Measurements from ENCODE around the gene CDKL1. TPM values are rescaled to one million over a fixed set of nuclear protein-coding genes. Genes with fewer than 3 reads are reported as not detected.
A peak's percentile ranks its signal among the peaks of the same experiment; 100 is the strongest.

Gene CDKL1
- total and polyA plus RNA-seq, 3 donors from 2014 or later, result 2.0 to 4.4 (median 3.3) TPM

DNA sequence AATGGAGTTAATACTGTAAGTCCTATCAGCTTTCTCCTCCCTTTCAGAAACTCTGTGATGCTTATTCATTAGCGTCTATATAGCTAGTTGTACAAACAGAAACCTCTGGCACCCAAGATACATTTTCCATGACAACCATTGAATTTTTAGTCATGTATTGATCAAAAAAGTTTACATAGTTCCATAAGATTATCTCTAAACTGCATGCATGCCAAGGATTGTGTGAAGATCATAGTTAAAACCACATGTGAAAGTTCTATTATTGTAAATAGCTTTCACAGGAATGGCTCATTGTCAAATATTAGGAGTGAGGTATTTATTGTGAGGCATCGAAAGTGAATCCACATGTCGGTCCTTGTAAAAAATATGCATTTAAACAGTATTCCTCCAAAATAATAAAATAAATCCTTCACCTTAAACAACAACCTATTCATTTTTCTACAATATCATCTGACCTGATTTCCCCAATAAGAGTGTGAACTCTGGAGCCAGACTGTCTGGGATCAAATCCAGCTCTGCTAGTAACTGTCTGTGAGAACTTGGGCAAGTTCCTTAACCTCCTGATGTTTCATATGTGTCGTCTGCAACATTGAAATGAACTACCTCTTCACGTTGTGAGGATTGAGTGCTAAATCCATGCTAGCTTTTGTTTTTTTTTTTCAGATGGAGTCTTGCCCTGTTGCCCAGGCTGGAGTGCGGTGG lies 10.6 kb upstream of the CDKL1 start:
- WGBS, 2 donors, result 72 to 77% methylated on average over 6 of the region's 6 CpGs
- H3K9me3 ChIP-seq, result no peaks in the 10 kb centered on the region
- H3K4me1 ChIP-seq, result no peaks in the 10 kb centered on the region
- no peak overlapping the region for H3K27ac ChIP-seq
- intact Hi-C loops (cut with DNase I; ENCODE audit: low total_unique reads), result no loop called here
- H3K27me3 ChIP-seq, result no peaks in the 10 kb centered on the region
- DNase-seq, result peak; percentile 21
- no peak overlapping the region for H3K4me3 ChIP-seq
- no peaks in the 10 kb centered on the region for H3K36me3 ChIP-seq (ENCODE audit: low read depth, missing control alignments)
- TF ChIP-seq POLR2A (IDR thresholded peaks at IDR 0.05), result no peak

DNA sequence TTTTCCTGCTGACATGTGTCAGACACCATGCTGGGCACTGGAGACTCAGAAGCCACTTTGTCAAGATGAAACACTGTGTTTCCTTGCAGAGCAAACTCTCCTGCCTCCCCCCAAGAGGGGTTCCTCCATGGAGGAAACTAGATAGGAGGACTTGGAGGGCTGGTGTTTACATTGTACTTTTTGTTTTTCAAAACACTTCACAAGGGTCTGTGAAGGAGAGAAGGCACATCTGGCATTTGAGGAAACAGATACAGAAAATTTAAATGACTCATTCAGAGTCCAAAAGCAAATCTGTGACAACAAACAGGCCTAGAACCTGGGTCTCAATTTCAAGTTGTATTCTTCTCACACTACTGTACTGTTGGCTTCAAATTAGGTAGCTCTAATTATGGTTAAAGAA lies 6.7 kb upstream of the CDKL1 start:
- Histone ChIP-seq H3K27ac (no peak overlapping the region), H3K9me3 (no peaks in the 10 kb centered on the region), H3K4me3 (no peak overlapping the region), H3K27me3 (no peaks in the 10 kb centered on the region), H3K36me3 (ENCODE audit: low read depth, missing control alignments) (no peaks in the 10 kb centered on the region), H3K4me1 (peaks cover 3% of the 10 kb centered on the region)
- no peak for DNase-seq
- no peak for TF ChIP-seq POLR2A (IDR thresholded peaks at IDR 0.05)
- TF ChIP-seq, protein P1, sequence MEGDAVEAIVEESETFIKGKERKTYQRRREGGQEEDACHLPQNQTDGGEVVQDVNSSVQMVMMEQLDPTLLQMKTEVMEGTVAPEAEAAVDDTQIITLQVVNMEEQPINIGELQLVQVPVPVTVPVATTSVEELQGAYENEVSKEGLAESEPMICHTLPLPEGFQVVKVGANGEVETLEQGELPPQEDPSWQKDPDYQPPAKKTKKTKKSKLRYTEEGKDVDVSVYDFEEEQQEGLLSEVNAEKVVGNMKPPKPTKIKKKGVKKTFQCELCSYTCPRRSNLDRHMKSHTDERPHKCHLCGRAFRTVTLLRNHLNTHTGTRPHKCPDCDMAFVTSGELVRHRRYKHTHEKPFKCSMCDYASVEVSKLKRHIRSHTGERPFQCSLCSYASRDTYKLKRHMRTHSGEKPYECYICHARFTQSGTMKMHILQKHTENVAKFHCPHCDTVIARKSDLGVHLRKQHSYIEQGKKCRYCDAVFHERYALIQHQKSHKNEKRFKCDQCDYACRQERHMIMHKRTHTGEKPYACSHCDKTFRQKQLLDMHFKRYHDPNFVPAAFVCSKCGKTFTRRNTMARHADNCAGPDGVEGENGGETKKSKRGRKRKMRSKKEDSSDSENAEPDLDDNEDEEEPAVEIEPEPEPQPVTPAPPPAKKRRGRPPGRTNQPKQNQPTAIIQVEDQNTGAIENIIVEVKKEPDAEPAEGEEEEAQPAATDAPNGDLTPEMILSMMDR (IDR thresholded peaks at IDR 0.05), result no peak
- intact Hi-C loops (cut with DNase I; ENCODE audit: low total_unique reads), result no loop called here

DNA sequence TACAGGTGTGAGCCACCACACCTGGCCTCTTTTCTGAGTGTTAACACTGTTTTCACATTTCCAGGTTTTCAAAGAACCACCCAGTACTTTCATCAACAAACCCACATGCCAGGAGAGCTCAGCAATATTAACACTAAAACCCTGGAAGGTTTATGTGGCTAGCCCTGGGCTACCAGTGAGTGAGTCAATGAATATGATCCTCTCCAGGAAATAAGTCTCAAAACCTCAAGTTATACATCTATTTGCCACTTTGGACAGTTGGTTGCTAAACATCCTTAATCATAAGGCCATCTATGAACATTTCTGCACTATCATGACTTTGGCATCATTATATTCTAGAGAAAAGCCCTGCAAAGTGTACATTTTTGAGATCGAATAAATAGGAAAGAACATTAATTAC lies 6.3 kb upstream of the CDKL1 start:
- no peak overlapping the region for H3K4me3 ChIP-seq
- intact Hi-C loops (cut with DNase I; ENCODE audit: low total_unique reads), result no loop called here
- 79 to 81% methylated on average over 1 of the region's 1 CpG for WGBS, 2 donors

DNA sequence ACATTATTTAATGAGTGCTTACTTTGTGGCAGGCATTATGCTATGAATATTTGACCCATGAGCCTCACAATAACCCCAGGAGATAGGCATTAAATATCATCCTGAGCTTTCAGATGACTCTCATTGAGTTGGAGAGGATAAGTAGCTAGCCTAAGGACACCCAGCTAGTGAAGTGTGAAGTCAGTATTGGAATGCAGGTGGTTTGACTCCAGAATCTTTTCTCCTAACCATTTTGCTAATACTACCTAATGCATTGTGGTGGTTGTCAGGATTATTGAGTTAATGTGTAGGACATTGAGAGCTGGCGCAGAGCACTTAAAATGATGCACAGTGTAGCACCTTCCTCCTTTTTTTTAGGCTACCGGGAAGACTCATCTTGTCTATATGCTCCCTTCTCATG lies 3.8 kb upstream of the CDKL1 start:
- Histone ChIP-seq H3K4me1 (peaks cover 3% of the 10 kb centered on the region), H3K36me3 (ENCODE audit: low read depth, missing control alignments) (no peaks in the 10 kb centered on the region), H3K27ac (no peak overlapping the region), H3K27me3 (no peaks in the 10 kb centered on the region), H3K4me3 (no peak overlapping the region), H3K9me3 (no peaks in the 10 kb centered on the region)
- WGBS, 2 donors, result 86 to 97% methylated on average over 2 of the region's 2 CpGs
- no peak for DNase-seq
- intact Hi-C loops (cut with DNase I; ENCODE audit: low total_unique reads), result no loop called here
- no peak for TF ChIP-seq POLR2A (IDR thresholded peaks at IDR 0.05)
- TF ChIP-seq, protein P1 (IDR thresholded peaks at IDR 0.05), result no peak

More for the DNA sequence above, 6.3 kb upstream of the CDKL1 start:
- H3K9me3 ChIP-seq, result no peaks in the 10 kb centered on the region
- H3K27ac ChIP-seq, result no peak overlapping the region
- no peak for TF ChIP-seq POLR2A (IDR thresholded peaks at IDR 0.05)
- TF ChIP-seq, protein P1 (IDR thresholded peaks at IDR 0.05), result no peak
- no peaks in the 10 kb centered on the region for H3K36me3 ChIP-seq (ENCODE audit: low read depth, missing control alignments)
- H3K27me3 ChIP-seq, result no peaks in the 10 kb centered on the region
- DNase-seq, result no peak
- peaks cover 3% of the 10 kb centered on the region for H3K4me1 ChIP-seq

DNA sequence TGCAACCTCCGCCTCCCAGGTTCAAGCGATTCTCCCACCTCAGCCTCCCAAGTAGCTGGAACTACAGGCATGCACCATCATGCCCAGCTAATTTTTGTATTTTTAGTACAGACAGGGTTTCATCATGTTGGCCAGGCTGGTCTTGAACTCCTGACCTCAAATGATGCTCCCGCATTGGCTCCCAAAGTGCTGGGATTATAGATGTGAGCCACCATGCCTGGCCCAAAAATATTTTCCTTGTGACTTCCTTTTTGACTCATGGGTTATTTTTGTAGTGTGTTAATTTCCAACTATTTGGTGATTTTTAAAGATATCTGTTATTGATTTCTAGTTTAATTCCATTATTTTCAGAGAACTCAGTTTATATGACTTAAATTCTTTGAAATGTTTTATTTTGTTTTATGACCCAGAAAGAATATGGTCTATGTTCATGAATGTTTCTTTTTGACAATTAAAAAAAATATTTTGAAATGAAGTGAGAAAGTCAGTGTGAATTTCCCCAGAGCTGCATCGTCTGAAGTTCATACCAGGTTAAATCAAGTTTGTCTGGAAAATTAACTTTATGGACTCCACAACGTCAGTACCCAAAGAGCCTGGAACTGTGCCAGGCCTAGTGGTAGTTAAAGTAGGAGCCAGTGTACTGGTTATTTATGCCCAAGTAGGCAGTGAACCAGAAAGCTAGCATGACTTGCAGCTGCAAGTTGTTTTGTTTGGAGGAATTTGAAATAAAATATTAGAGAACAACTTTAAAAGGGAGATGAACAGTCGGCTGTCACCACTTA lies 2.8 kb upstream of the CDKL1 start:
- Histone ChIP-seq H3K27me3 (no peaks in the 10 kb centered on the region), H3K4me1 (peaks cover 3% of the 10 kb centered on the region), H3K4me3 (no peak overlapping the region), H3K9me3 (no peaks in the 10 kb centered on the region), H3K27ac (no peak overlapping the region), H3K36me3 (ENCODE audit: low read depth, missing control alignments) (no peaks in the 10 kb centered on the region)
- peak; percentile 32 for DNase-seq
- no peak for TF ChIP-seq POLR2A (IDR thresholded peaks at IDR 0.05)
- TF ChIP-seq, protein P1 (IDR thresholded peaks at IDR 0.05), result no peak
- intact Hi-C loops (cut with DNase I; ENCODE audit: low total_unique reads), result no loop called here
- 66 to 73% methylated on average over 6 of the region's 6 CpGs for WGBS, 2 donors

All from testis (tissue), 3 donors.